ENCODE data around the gene ASIC4.

ASIC4 gene

GRCh38 chr2:219489315-219489714, 25.0 kb upstream of the ASIC4 start:
- no peak for DNase-seq (ENCODE audit: extremely low read depth, low read depth)
- no peak for TF ChIP-seq CTCF (IDR thresholded peaks at IDR 0.05; ENCODE audit: low read depth, low read length)

- TF ChIP-seq CTCF (IDR thresholded peaks at IDR 0.05; ENCODE audit: low read depth, low read length), result no peak; the same call in 1 of the 2 replicates
- DNase-seq (ENCODE audit: extremely low read depth, low read depth), result no peak
Observed at GRCh38 chr2:219490186-219490585, 24.1 kb upstream of the ASIC4 start.

GRCh38 chr2:219490600-219491130, 23.6 kb upstream of the ASIC4 start:
- no peak for DNase-seq (ENCODE audit: extremely low read depth, low read depth)
- TF ChIP-seq CTCF (IDR thresholded peaks at IDR 0.05; ENCODE audit: low read depth, low read length), result no peak

GRCh38 chr2:219491278-219491963, 22.9 kb upstream of the ASIC4 start:
- TF ChIP-seq CTCF (IDR thresholded peaks at IDR 0.05; ENCODE audit: low read depth, low read length), result no peak

GRCh38 chr2:219492575-219492974, 21.7 kb upstream of the ASIC4 start:
- DNase-seq (ENCODE audit: extremely low read depth, low read depth), result no peak
- no peak for TF ChIP-seq CTCF (IDR thresholded peaks at IDR 0.05; ENCODE audit: low read depth, low read length)

More at GRCh38 chr2:219491278-219491963, 22.9 kb upstream of the ASIC4 start:
- DNase-seq (ENCODE audit: extremely low read depth, low read depth), result no peak

GRCh38 chr2:219493086-219493485, 21.2 kb upstream of the ASIC4 start:
- TF ChIP-seq CTCF (IDR thresholded peaks at IDR 0.05; ENCODE audit: low read depth, low read length), result no peak
- no peak for DNase-seq (ENCODE audit: extremely low read depth, low read depth)

- no peak for TF ChIP-seq CTCF (IDR thresholded peaks at IDR 0.05; ENCODE audit: low read depth, low read length)
- no peak for DNase-seq (ENCODE audit: extremely low read depth, low read depth)
Observed at GRCh38 chr2:219494952-219495530, 19.2 kb upstream of the ASIC4 start.

All from AG09319 (cell line).